GM21515 (cell line): ENCODE data around the gene CMSS1.

ENCODE experiments used
- ATAC-seq: cut with Tn5 transposase; IDR thresholded peaks from one replicate; pipeline ENCODE4 v1.9.1; 2021; ENCODE audit not compliant: unreplicated experiment

Gene CMSS1

DNA sequence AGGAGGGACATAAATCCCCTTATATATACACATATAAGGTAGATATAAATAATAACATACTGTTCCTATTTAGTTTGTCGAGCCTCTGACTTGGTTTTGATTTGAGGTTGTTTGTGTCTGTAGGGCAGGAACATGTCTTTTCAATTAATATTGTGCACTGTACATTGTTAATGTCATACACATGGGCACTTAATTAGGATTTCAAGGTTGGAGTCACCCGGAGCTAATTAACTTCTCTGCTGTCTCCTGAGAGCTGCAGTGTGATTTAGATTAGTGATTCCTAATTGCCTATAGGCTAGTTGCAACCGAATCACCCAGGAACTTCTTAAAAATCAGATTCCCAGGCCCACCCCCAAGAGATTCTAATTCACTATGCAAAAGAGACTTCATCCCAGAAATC, 347.1 kb downstream of the CMSS1 start:
- no peak for ATAC-seq

DNA sequence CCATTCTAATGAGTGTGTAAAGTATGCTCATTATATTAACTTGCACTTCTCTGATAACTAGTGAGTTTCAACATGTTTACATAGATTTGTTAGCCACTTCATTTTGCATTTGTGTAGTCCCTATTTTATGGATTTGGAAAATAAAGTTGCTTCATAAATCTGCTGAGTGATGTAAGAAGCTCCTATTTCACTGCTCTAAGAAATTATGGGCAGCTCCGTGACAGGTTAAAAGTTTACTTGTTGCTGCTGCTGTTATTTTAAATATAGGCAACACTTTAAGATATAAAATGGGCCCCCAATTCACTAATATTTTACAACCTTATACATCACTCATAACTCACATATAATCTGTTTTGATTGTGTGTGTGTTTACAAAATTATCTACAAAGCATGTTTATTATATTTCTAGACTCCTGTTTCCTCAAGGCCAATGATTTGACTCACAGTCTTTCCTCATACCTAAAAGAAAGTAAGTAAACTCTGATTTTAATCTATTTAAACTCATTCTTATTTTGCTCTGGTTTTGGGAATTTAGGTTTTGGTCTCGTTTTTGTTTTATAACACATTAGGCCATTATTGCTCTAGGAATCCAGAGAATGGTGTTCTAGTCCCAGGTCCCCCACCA, 348.4 kb downstream of the CMSS1 start:
- ATAC-seq = no peak

DNA sequence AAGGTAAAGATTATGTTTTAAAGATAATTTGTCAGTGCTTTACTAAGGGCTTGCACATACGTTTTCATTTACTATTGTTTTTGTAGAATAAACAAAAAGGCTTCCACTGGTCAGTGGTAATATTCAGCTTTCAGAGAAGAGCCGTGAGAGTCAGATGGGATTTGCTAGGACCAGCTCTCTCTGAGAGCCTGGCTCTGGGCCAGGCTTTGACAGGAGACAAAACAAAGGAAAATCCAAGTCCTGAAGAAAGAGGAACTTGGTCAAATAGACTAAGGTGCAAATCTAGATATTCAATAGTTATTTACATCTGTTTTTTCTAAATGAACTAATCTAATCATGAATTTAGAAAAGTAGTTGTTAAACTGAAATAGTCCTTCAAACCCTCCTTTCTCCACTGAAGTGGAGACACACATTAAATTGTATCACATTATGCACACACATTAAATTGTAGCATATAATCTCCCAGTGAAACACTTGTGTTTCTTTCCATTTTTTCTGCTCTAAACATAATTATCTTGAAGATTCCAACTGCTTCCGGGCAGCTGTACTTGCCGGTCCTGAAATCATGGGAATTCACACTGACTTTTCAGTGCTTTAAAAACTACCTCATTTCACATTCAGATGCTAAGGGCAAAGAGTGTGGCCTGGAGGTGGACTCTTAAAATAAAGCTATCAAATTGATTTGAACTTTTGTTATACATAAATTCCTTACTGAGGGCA, 351.7 kb downstream of the CMSS1 start:
- ATAC-seq = no peak

DNA sequence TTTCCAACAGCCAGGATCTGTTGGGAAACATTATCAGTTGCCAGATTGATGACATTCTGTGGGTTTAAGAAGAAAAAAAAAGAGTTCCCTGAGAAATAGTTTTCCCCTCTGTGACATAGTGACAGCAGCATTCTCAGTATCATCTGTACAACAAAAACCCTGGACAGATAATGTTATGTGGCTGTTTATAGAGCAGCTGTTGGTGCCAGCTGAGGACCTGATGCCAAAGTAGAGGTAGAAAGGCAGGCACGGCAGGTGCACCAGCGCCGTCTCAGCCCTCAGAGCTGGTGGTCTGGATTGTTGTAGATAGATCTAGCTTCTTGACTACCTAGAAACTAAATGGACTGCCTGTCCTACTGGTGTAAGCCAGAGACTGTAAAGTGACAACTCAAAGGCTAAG, 352.8 kb downstream of the CMSS1 start:
- no peak for ATAC-seq

DNA sequence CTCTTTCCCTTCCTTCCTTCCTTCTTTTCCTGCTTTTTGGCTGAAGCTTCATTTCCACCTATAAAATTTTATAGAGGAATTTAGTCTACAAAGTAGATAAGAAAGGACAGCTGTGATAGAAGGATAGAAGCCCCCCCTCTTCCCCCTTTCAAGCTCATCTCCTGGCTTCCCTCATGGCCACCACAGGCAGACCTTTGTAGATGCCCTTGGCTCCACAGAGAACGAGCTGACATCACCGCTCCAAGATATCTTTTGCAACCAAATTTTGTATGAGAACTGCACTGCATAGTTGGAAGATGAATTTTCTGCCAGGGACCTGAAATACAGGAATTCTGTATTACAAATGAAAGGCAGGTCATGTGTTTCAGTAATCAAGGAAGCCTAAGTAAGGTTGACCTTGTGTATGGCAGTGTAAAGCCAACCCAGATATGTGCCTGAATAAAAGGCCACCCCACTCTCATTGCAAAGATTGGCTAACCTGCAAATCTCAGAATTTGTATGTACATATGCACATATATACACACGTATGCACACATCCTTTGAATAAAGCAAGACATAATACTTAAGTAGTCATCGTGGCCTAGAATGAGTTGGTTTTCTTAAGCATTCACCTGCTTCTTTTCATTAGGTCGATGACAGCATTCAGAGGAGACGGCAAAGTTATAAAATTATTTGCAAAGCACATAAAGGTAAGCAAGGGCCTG, 353.7 kb downstream of the CMSS1 start:
- no peak for ATAC-seq

DNA sequence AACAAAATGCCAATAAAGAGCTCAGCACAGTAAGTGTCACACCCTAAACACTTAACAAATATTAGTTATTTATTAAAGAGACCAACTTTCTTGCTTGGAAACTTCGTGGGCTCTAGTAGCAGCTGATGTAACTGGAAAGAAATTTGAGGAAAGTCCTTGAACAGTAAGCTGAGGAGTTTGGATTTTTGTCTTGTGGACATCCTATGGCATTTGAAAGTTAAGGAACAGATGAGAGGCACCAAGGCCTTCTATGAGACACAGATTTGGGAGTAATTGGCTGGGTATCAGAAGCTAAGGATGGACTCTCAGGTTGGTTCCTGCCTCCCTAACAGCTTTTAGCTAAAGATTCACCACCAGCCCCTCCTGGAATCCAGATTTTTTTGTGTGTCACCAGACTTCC, 356.3 kb downstream of the CMSS1 start:
- ATAC-seq = no peak

DNA sequence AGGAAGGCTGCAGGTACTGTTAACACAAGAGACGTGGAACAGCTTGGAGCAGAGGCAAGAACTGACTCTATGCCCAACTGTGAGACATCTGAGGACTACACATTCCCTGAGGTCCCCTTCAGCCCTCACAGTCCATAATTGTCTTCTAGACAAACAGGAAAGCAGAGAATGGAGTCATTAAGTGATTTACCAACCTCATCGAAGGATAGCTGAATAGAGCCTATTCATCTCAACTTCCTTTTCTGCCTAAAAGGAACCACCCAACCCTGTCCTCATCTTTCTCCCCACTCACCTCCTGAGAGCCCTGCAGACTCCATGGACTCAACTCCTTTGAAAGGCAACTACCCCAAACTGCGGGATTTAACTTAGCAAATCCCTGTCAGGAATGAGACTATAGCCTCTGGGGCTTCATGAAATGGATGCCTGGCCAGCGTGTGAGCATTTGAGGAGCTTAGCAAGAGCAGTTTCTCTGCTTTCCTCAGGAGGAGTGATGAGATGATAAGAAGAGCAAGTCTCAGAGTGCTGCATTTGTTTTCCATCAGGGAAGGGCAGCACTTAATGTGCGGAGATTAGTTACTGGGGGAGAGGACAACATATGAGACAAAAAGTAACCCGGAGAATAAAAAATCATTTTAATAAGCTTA, 358.1 kb downstream of the CMSS1 start:
- ATAC-seq = no peak

DNA sequence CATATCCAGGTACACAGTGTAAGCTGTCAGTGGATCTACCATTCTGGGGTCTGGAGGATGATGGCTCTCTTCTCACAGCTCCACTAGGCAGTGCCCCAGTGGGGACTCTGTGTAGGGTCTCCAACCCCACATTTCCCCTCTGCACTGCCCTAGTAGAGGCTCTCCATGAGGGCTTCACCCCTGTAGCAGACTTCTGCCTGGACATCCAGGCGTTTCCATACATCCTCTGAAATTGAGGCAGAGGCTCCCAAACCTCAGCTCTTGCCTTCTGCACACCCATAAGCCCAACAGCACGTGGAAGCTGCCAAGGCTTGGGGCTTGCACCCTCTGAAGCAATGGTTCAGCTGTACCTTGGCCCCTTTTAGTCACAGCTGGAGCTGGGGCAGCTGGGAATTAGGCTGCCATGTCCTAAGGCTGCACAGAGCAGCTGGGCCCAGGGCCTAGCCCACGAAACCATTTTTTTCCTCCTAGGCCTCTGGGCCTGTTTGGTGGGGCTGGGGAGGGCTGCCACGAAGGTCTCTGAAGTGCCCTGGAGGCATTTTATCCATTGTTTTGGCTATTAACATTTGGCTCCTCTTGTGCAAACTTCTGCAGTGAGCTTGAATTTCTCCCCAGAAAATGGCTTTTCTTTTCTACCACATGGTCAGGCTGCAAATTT, 362.2 kb downstream of the CMSS1 start:
- ATAC-seq = no peak

DNA sequence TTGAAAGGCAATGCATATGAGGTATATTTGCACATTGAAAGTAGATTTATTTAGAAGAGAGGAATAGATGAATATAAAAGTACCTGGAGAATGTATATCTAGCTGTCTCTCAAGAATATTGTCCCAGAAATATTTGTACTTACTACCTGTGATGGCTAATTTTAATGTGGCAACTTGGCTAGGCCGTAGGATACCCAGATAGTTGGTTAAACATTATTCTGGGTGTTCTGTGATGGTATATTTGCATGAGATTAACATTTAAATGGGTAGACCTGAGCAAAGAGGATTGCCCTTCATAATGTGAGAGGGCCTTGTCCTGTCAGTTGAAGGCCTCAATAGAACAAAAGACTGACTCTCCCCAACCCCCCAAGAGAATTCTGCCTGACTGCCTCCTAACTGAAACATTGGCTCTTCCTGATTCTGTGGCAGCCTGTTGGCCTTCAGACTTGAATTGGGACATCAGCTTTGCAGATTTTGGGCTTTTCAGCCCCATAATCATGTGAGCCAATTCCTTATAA, 366.0 kb downstream of the CMSS1 start:
- no peak for ATAC-seq

DNA sequence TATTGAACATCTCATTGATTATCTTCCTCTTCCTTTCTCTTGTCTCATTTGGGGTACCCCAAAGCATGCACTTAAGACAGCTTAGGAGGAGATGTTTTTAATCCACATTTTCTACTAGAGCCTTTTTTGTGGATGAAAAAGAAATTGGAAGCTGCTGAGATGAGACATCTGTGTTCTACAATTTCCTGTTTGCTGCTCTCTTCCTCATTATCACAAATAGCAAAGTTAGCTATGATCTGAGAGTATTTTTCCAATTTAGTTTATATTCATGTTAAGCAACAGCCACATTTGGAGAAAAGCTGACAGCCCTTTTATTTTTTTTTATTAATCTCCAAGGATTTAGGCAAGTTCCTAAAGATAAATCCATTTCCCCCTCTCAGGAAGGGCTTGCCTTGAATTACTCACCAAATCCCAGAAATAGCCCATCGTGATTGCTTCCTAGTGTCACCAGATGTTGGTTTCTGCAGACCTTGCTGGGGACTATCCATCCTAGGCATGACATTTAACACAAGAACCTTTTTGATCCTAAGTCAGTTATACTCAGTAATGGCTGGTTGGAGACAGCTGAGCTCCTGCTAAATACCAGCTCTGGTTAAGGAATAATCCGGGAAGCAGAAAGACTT, 367.4 kb downstream of the CMSS1 start:
- ATAC-seq = no peak

DNA sequence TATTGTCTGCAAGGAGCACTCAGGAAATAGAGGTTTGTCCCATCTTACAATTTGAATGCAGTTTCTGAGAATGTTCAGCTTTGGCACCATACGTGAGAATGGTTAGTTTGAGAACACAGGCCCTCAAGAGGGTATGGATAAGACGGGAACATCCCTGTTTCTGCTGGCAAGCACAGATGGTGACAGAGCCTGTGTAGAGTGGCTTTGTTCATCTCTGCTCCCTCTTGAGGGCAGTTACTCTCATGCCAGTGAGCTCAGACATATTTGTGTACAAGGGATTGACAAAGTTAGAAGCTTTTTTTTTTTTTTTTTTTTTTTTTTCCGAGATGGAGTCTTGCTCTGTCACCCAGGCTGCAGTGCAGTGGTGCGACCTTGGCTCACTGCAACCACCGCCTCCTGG, 368.2 kb downstream of the CMSS1 start:
- no peak for ATAC-seq

DNA sequence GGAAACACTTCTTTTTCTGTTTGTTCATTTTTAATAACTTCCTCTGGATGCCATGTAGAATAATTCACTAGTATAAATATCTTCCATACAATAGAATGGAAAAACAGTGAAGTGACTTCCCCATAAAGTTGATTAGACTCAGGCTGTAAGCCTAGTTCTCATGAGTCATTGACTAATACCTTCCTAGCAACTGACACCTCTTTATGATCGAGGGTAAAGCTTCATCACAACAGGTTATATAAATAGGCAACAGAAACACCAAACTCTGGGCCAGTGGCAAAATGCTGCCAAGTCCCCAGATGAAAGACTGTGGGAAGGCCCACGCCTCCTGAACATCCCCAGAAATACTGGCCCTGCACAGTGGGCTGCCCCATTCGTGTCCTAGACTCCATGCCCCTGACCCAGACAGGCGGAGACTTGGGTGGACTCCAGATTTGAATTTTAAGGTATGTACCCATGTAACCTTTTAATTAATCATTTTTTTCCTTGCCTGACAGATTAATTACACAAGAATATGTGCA, 371.8 kb downstream of the CMSS1 start:
- no peak for ATAC-seq

DNA sequence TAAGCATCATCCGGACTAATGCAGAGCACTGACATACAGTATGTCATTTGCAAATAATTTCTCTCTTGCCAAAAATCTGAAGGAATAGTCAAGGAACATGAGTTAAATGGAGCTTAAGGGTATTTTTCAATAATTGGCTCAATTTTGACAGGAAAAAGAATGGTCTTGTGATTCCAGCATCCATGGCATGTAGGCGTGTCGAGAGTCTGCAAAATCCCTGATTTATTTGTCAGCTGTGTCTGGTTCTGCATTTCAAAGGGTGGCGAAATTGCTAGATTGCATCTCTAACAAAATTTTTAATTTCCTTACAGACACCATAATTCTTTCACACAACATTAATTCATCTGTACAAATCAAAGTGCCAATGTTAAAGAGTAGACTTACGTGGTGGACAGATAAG, 377.7 kb downstream of the CMSS1 start:
- ATAC-seq = no peak

DNA sequence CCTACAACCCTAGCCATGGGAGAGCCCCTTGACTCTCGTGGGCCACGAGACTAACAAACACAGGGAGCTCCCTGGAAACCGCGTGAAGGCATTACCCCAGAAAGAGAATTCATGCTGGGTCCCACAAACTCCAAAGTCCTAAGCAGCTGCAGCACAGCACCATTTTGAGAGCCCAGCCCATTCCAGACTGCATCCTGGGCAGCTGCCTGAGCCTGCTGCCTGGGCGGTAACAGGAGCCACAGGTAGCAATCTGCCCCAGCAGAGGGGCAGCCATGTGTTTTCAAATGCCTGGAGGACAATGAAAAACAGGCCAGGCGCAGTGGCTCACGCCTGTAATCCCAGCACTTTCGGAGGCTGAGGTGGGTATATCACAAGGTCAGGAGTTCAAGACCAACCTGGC, 380.2 kb downstream of the CMSS1 start:
- ATAC-seq = no peak

DNA sequence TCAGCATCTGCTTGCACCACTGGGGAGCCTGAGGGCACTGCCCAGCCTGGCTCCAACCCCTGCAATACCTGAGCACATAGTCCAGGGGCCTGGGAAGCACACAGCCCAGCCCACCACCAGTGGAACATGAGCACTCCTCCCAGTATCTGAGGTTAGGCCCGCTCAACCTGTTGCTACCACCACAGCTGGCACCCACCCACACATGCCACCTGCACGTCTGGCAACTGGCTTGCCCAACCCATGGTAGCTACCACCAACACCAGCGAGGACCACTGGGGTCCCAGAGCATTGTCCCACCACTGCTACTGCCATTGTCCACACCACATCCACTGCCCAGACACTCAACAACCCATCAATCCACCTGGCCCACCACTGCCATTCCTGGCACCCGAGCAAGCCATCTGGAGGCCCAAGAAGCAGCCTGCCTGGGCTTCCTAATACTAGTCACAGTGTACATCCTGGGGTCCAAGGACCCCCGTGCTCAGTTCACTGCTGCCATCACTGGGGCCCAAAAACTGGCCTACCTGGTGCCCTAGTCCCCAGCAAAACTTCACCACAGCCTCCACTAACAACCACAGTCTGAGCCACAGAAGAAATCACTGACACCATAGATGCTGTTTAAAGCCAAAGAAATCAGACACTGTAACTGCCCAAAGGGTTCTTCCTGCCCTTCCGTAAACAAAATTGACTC, 381.1 kb downstream of the CMSS1 start:
- ATAC-seq = no peak

DNA sequence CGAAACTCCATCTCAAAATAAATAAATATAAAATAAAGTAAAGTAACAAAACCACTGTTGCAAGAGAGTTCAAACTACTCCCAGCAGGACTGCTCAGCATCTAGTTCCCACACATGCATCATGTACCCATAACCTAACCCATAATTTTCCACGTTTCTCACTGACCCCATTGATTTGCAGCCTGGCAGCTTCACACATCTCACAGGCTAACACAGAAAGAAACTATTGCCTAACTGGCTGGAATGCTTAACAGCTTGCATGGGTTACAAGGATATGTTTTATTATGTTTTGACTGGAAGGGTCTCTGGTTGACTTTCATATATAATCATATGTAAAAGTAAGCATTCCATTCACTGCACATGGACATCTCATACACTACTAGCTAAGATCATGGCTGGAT, 387.5 kb downstream of the CMSS1 start:
- ATAC-seq = no peak

DNA sequence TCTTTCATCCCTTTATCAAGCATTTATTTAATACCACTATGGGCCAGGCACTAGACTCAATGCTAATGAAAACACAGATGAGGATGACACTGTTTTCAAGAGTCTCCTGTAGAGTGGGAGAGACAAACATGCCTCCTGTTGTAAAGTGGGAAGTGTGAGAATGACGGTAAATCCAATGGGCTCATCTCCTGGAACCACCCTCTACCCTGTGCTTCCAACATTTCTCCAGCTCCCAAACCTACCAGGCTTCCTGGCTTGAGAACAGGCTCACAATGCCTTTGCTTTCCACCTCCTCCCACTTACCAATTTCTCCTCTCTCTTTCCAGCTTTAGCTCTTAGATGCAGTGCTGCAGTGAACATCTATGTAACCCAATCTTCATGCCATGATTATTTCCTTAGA, 389.0 kb downstream of the CMSS1 start:
- ATAC-seq = no peak

DNA sequence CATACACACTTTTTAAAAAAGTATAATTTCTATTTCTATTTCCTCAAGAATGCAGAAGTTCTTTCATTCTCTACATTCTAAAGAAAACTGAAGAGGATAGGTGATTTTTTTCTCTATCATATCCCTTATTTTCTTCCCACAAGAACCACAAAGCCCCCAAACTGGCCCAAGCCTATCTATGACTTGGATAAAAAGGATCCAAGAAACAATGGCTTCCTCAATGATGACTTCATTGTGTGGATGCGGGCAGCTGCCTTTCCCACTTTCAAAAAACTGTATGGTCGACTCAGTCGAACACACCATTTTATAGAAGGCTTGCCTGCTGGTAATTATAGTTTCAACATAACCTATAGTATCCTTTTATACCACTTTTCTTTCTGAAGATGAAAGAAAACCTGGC, 390.2 kb downstream of the CMSS1 start:
- ATAC-seq = no peak

DNA sequence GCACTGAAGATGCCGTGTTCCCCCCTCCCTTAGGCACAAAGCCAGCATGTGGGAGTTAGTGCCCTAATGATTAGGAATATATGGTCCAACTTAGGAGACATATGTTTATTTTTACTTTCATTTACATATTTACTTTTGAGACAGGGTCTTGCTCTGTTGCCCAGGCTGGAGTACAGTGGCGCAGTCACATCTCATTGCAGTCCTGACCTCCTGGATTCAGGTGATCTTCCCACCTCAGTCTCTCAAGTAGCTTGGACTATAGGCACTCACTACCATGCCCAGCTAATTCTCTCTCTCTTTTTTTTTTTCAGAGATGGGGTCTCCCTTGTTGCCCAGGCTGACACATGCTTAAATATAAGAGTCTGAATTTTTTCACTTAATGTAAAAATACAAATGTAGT, 391.5 kb downstream of the CMSS1 start:
- ATAC-seq = no peak
